ENCODE data around the gene WWOX. TPM values are rescaled to one million over a fixed set of nuclear protein-coding genes. Genes with fewer than 3 reads are reported as not detected.

WWOX gene
- total RNA-seq, 1 donor from 2014 or later = 19.2 TPM

- intact Hi-C loops (cut with DNase I) = no loop called here
- no peak overlapping the region for H3K27ac ChIP-seq
- no peaks in the 10 kb centered on the region for H3K36me3 ChIP-seq
- no peaks in the 10 kb centered on the region for H3K4me1 ChIP-seq
- no peak for TF ChIP-seq CTCF (IDR thresholded peaks at IDR 0.05)
- H3K27me3 ChIP-seq (ENCODE audit: low read depth) = no peaks in the 10 kb centered on the region
- H3K9me3 ChIP-seq = no peaks in the 10 kb centered on the region
- no peak overlapping the region for H3K4me3 ChIP-seq
- ATAC-seq = no peak
- no peak for DNase-seq
Observed at GRCh38 chr16:78307824-78308528, 208.5 kb downstream of the WWOX start.

GRCh38 chr16:78309763-78310162, 210.3 kb downstream of the WWOX start:
- Histone ChIP-seq H3K27me3 (ENCODE audit: low read depth) (no peaks in the 10 kb centered on the region), H3K4me1 (no peaks in the 10 kb centered on the region), H3K27ac (no peak overlapping the region), H3K9me3 (no peaks in the 10 kb centered on the region), H3K4me3 (no peak overlapping the region), H3K36me3 (no peaks in the 10 kb centered on the region)
- no peak for DNase-seq
- ATAC-seq = no peak
- intact Hi-C loops (cut with DNase I) = no loop called here
- TF ChIP-seq CTCF (IDR thresholded peaks at IDR 0.05) = no peak

DNA sequence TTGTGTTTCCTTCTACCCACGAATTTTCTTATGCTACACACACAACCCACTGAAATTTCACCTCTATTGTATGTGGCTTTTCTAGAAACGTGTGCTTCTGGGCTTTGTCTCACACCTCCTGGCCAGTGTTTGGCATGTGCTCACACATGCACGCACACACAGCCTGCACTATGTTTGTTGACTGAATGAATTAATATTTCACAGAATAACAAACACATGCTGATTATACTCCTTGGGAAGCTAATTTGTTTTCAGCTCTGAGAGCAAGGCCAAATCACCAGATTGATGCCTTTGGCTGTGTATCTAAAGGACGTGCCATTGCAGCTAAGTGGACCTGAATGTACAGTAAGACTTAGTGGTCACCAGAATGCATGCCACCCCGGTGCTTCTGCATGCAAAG, 210.7 kb downstream of the WWOX start:
- Histone ChIP-seq H3K4me3 (no peak overlapping the region), H3K9me3 (no peaks in the 10 kb centered on the region), H3K27me3 (ENCODE audit: low read depth) (no peaks in the 10 kb centered on the region), H3K27ac (no peak overlapping the region), H3K36me3 (no peaks in the 10 kb centered on the region), H3K4me1 (no peaks in the 10 kb centered on the region)
- ATAC-seq (no peak), DNase-seq (no peak)
- no peak for TF ChIP-seq CTCF (IDR thresholded peaks at IDR 0.05)
- intact Hi-C loops (cut with DNase I) = no loop called here

DNA sequence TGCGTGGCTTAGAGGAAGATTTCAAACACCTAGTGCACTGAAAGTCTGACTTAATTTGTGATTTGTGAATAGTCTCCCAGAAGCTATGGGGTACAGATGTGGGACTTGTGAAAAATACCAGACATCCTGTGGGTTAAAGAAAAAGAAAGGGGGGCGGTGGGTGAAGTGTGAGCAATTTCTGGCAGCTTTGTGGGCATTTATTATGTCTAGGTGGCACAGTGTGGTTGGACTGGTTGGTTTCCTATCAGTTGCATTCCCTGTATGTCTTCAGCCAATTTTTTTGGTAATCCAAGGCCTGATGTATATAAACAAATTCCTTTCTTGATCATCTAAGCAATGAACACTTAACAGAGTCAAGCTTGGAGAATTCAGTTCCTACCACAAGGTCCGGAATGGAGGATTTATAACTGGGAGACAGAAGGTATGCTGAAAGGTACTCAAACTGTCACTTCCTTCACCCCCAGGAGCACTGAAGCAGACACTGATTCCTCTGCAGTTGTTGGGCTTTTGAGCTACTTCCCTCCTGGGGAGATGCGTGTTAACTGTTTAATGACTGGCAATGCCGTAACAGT, 211.6 kb downstream of the WWOX start:
- Histone ChIP-seq H3K9me3 (no peaks in the 10 kb centered on the region), H3K27me3 (ENCODE audit: low read depth) (no peaks in the 10 kb centered on the region), H3K4me1 (no peaks in the 10 kb centered on the region), H3K36me3 (no peaks in the 10 kb centered on the region), H3K27ac (no peak overlapping the region), H3K4me3 (no peak overlapping the region)
- ATAC-seq (no peak), DNase-seq (no peak)
- TF ChIP-seq CTCF (IDR thresholded peaks at IDR 0.05) = no peak
- intact Hi-C loops (cut with DNase I) = no loop called here

GRCh38 chr16:78311831-78312230, 212.4 kb downstream of the WWOX start:
- H3K27me3 ChIP-seq (ENCODE audit: low read depth) = no peaks in the 10 kb centered on the region
- TF ChIP-seq CTCF (IDR thresholded peaks at IDR 0.05) = no peak
- ATAC-seq (no peak), DNase-seq (no peak)
- H3K4me3 ChIP-seq = no peak overlapping the region
- intact Hi-C loops (cut with DNase I) = no loop called here
- no peaks in the 10 kb centered on the region for H3K9me3 ChIP-seq
- H3K27ac ChIP-seq = no peak overlapping the region
- H3K36me3 ChIP-seq = no peaks in the 10 kb centered on the region
- no peaks in the 10 kb centered on the region for H3K4me1 ChIP-seq

Measured in lower lobe of right lung (tissue), 2 donors.